Loucy (cell line): ENCODE measurements around the gene CD244.
"Not testable (repeated sequence)": the region's sequence is repeated elsewhere in the genome, so short reads cannot be mapped to it uniquely, and the experiment has no call there.

Experiments
- EZH2phosphoT487 ChIP-seq: fragments of 200-600 bp; IDR thresholded peaks from 2 replicates; pipeline ENCODE4 v1.6.1; 2018; ENCODE audit warnings: antibody characterized with exemption, mild to moderate bottlenecking, moderate library complexity, borderline replicate concordance
- TF ChIP-seq, protein P1 (sequence below): fragments of 200-600 bp; sonication (generic); conservative IDR thresholded peaks from 2 replicates; pipeline ENCODE4 v1.5.1; 2014; ENCODE audit warnings: mild to moderate bottlenecking, antibody characterized with exemption, low read length

DNA sequence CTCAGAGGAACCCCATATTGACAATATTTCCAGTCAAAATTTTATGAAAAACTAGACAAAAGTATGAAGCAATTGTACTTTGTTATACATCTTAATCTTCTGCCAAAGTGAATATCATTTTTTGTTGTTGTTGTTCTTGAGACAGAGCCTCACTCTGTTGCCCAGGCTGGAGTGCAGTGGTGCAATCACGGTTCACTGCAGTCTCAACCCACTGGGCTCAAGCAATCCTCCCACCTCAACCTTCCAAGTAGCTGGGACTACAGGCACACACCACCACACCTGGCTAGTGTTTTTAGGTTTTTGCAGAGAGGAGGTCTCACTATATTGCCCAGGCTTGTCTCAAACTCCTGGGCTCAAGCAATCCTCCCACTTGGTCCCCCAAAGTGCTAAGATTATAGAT lies 39.6 kb upstream of the CD244 start:
- TF ChIP-seq, protein P1, sequence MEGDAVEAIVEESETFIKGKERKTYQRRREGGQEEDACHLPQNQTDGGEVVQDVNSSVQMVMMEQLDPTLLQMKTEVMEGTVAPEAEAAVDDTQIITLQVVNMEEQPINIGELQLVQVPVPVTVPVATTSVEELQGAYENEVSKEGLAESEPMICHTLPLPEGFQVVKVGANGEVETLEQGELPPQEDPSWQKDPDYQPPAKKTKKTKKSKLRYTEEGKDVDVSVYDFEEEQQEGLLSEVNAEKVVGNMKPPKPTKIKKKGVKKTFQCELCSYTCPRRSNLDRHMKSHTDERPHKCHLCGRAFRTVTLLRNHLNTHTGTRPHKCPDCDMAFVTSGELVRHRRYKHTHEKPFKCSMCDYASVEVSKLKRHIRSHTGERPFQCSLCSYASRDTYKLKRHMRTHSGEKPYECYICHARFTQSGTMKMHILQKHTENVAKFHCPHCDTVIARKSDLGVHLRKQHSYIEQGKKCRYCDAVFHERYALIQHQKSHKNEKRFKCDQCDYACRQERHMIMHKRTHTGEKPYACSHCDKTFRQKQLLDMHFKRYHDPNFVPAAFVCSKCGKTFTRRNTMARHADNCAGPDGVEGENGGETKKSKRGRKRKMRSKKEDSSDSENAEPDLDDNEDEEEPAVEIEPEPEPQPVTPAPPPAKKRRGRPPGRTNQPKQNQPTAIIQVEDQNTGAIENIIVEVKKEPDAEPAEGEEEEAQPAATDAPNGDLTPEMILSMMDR, result not testable (repeated sequence)
- not testable (repeated sequence) for TF ChIP-seq EZH2phosphoT487
